ENCODE measurements around the gene RSU1. TPM values are rescaled to one million over a fixed set of nuclear protein-coding genes. Genes with fewer than 3 reads are reported as not detected.
"Not testable (repeated sequence)": the region's sequence is repeated elsewhere in the genome, so short reads cannot be mapped to it uniquely, and the experiment has no call there.

Gene RSU1
- total RNA-seq, 1 experiment from 2014 or later, result 54.4 TPM

GRCh38 chr10:16835228-16835627 lies 18.0 kb upstream of the RSU1 start:
- Mint-ChIP-seq H3K36me3 (ENCODE audit: insufficient read depth, unreplicated experiment) (no peaks in the 10 kb centered on the region), H3K4me1 (ENCODE audit: insufficient read depth, unreplicated experiment) (peaks cover 13% of the 10 kb centered on the region), H3K27me3 (ENCODE audit: insufficient read depth, unreplicated experiment) (no peaks in the 10 kb centered on the region), H3K9me3 (ENCODE audit: unreplicated experiment) (no peaks in the 10 kb centered on the region), H3K27ac (ENCODE audit: low read depth, unreplicated experiment) (no peak overlapping the region), H3K4me3 (ENCODE audit: unreplicated experiment) (no peak overlapping the region)
- CTCF ChIA-PET, result interaction anchor here (0.7 to 2.9 kb wide), 3 partner anchors 7 to 577 kb away, joined by 3 to 12 read pairs (median 4); no protein-coding TSS in a partner anchor
- peak; percentile 34 for DNase-seq (ENCODE audit: unreplicated experiment)
- intact Hi-C loops (cut with micrococcal nuclease), result no loop called here
- POLR2A ChIA-PET, result no interaction called here
- BruUV-seq (replicated peaks), result no TSS peak
- TF ChIP-seq CTCF (IDR thresholded peaks at IDR 0.05; ENCODE audit: unreplicated experiment), result no peak

- H3K4me1 Mint-ChIP-seq (ENCODE audit: insufficient read depth, unreplicated experiment), result peaks cover 23% of the 10 kb centered on the region
- CTCF ChIA-PET, result interaction anchor here (0.6 to 2.9 kb wide), 6 partner anchors 10 to 458 kb away, joined by 3 to 12 read pairs (median 4); no protein-coding TSS in a partner anchor
Measured at GRCh38 chr10:16832351-16833080, 15.3 kb upstream of the RSU1 start.

GRCh38 chr10:16828701-16829175 lies 11.5 kb upstream of the RSU1 start:
- CTCF ChIA-PET, result interaction anchor here (0.6 to 3.7 kb wide), 29 partner anchors 9 to 1422 kb away, joined by 3 to 42 read pairs (median 4); partner anchors contain the start of genes RSU1 and TRDMT1
- BruUV-seq (replicated peaks), result no TSS peak
- H3K27ac Mint-ChIP-seq (ENCODE audit: low read depth, unreplicated experiment), result no peak overlapping the region
- no peaks in the 10 kb centered on the region for H3K27me3 Mint-ChIP-seq (ENCODE audit: insufficient read depth, unreplicated experiment)
- no peaks in the 10 kb centered on the region for H3K36me3 Mint-ChIP-seq (ENCODE audit: insufficient read depth, unreplicated experiment)
- peaks cover 23% of the 10 kb centered on the region for H3K4me1 Mint-ChIP-seq (ENCODE audit: insufficient read depth, unreplicated experiment)
- H3K4me3 Mint-ChIP-seq (ENCODE audit: unreplicated experiment), result no peak overlapping the region
- intact Hi-C loops (cut with micrococcal nuclease), result loop anchor here (1.0 to 5.0 kb wide), 3 partner anchors 429 to 769 kb away; no protein-coding TSS in a partner anchor
- peak; percentile 88 for DNase-seq (ENCODE audit: unreplicated experiment)
- POLR2A ChIA-PET, result interaction anchor here (0.7 to 1.4 kb wide), 2 partner anchors 11 to 425 kb away, joined by 3 to 6 read pairs; partner anchors contain the start of gene RSU1
- TF ChIP-seq CTCF (IDR thresholded peaks at IDR 0.05; ENCODE audit: unreplicated experiment), result no peak
- H3K9me3 Mint-ChIP-seq (ENCODE audit: unreplicated experiment), result no peaks in the 10 kb centered on the region

More at GRCh38 chr10:16832351-16833080, 15.3 kb upstream of the RSU1 start:
- peak; percentile 78 for DNase-seq (ENCODE audit: unreplicated experiment)
- H3K27me3 Mint-ChIP-seq (ENCODE audit: insufficient read depth, unreplicated experiment), result no peaks in the 10 kb centered on the region
- POLR2A ChIA-PET, result no interaction called here
- H3K9me3 Mint-ChIP-seq (ENCODE audit: unreplicated experiment), result no peaks in the 10 kb centered on the region
- BruUV-seq (replicated peaks), result no TSS peak
- no peak for TF ChIP-seq CTCF (IDR thresholded peaks at IDR 0.05; ENCODE audit: unreplicated experiment)
- H3K4me3 Mint-ChIP-seq (ENCODE audit: unreplicated experiment), result no peak overlapping the region
- H3K36me3 Mint-ChIP-seq (ENCODE audit: insufficient read depth, unreplicated experiment), result no peaks in the 10 kb centered on the region
- intact Hi-C loops (cut with micrococcal nuclease), result no loop called here
- H3K27ac Mint-ChIP-seq (ENCODE audit: low read depth, unreplicated experiment), result peak overlapping the region; percentile 51

GRCh38 chr10:16828114-16828568 lies 10.9 kb upstream of the RSU1 start:
- peaks cover 19% of the 10 kb centered on the region for H3K4me1 Mint-ChIP-seq (ENCODE audit: insufficient read depth, unreplicated experiment)
- H3K27ac Mint-ChIP-seq (ENCODE audit: low read depth, unreplicated experiment), result no peak overlapping the region
- H3K4me3 Mint-ChIP-seq (ENCODE audit: unreplicated experiment), result no peak overlapping the region
- DNase-seq (ENCODE audit: unreplicated experiment), result peak; percentile 90
- BruUV-seq (replicated peaks), result no TSS peak
- TF ChIP-seq CTCF (IDR thresholded peaks at IDR 0.05; ENCODE audit: unreplicated experiment), result peak; percentile 53
- POLR2A ChIA-PET, result interaction anchor here (0.7 to 1.4 kb wide), 2 partner anchors 11 to 426 kb away, joined by 3 to 6 read pairs; partner anchors contain the start of gene RSU1
- no peaks in the 10 kb centered on the region for H3K36me3 Mint-ChIP-seq (ENCODE audit: insufficient read depth, unreplicated experiment)
- intact Hi-C loops (cut with micrococcal nuclease), result loop anchor here (1.0 to 5.0 kb wide), 3 partner anchors 429 to 769 kb away; no protein-coding TSS in a partner anchor
- H3K27me3 Mint-ChIP-seq (ENCODE audit: insufficient read depth, unreplicated experiment), result no peaks in the 10 kb centered on the region
- CTCF ChIA-PET, result interaction anchor here (0.5 to 3.7 kb wide), 43 partner anchors 8 to 1421 kb away, joined by 3 to 42 read pairs (median 4); partner anchors contain the start of genes RSU1 and TRDMT1
- no peaks in the 10 kb centered on the region for H3K9me3 Mint-ChIP-seq (ENCODE audit: unreplicated experiment)

GRCh38 chr10:16827474-16827873 lies 10.2 kb upstream of the RSU1 start:
- not testable (repeated sequence) for H3K9me3 Mint-ChIP-seq (ENCODE audit: unreplicated experiment); BruUV-seq (replicated peaks); H3K4me3 Mint-ChIP-seq (ENCODE audit: unreplicated experiment); H3K27ac Mint-ChIP-seq (ENCODE audit: low read depth, unreplicated experiment); H3K27me3 Mint-ChIP-seq (ENCODE audit: insufficient read depth, unreplicated experiment); DNase-seq (ENCODE audit: unreplicated experiment); H3K36me3 Mint-ChIP-seq (ENCODE audit: insufficient read depth, unreplicated experiment)
- ChIA-PET POLR2A (interaction anchor here (1.4 kb wide), 1 partner anchor 10 kb away, joined by 6 read pairs; the partner anchor contains the start of gene RSU1), CTCF (interaction anchor here (0.5 to 3.7 kb wide), 37 partner anchors 9 to 1030 kb away, joined by 3 to 42 read pairs (median 4); partner anchors contain the start of gene RSU1)
- intact Hi-C loops (cut with micrococcal nuclease), result loop anchor here (5.0 kb wide), 1 partner anchor 770 kb away; no protein-coding TSS in a partner anchor
- H3K4me1 Mint-ChIP-seq (ENCODE audit: insufficient read depth, unreplicated experiment), result peaks cover 12% of the 10 kb centered on the region
